IMR-90 (cell line): ENCODE measurements around the gene NT5E. TPM values are rescaled to one million over a fixed set of nuclear protein-coding genes. Genes with fewer than 3 reads are reported as not detected.
"Not testable (repeated sequence)": the region's sequence is repeated elsewhere in the genome, so short reads cannot be mapped to it uniquely, and the experiment has no call there.

Source experiments
- ATAC-seq: fragments of 200-7000 bp; cut with Tn5 transposase; 2 replicates; pipeline ENCODE4 v1.9.1; 2020; ENCODE audit warnings: low read depth, mild to moderate bottlenecking, moderate library complexity
- BruUV-seq: library from RNA; stranded (reverse); fragments of 400-500 nt; replicated peaks from 2 replicates; lab custom pipeline; 2021; lab: Mats Ljungman, UMichigan
- CTCF ChIA-PET: fragments of 300-600 bp; formaldehyde crosslinking; extraction: SDS; loops from one replicate; lab custom pipeline; 2021; ENCODE audit warnings: antibody characterized with exemption; lab: Yijun Ruan, JAX
- POLR2A ChIA-PET: fragments of 300-600 bp; sonication (Branson Sonifier 250); formaldehyde crosslinking; loops from one replicate; lab custom pipeline; 2022; ENCODE audit warnings: antibody characterized with exemption; ENCODE audit not compliant: unreplicated experiment; lab: Charles Lee
- DNase-seq: peaks from one replicate; pipeline ENCODE4 v3.0.0; 2013
- H2AFZ ChIP-seq: replicated peaks from 2 replicates; pipeline ENCODE3; 2013; ENCODE audit warnings: low read length, mild to moderate bottlenecking; ENCODE audit not compliant: poor library complexity
- H2AK5ac ChIP-seq: 2 replicates; pipeline ENCODE4 v1.6.1; 2013; ENCODE audit warnings: low read depth, low read length, inconsistent platforms
- H2AK9ac ChIP-seq: replicated peaks from 2 replicates; pipeline ENCODE3; 2013; ENCODE audit warnings: mild to moderate bottlenecking, low read depth, low read length, moderate library complexity; ENCODE audit not compliant: poor library complexity
- H2BK120ac ChIP-seq: 2 replicates; pipeline ENCODE4 v1.6.1; 2013; ENCODE audit warnings: low read depth, low read length, inconsistent platforms
- H2BK15ac ChIP-seq: 3 replicates; pipeline ENCODE4 v1.6.1; 2013; ENCODE audit warnings: low read depth, low read length, inconsistent platforms
- H2BK20ac ChIP-seq: 2 replicates; pipeline ENCODE4 v1.6.1; 2013; ENCODE audit warnings: low read depth, mild to moderate bottlenecking, inconsistent platforms, low read length, moderate library complexity
- H2BK5ac ChIP-seq: 2 replicates; pipeline ENCODE4 v1.6.1; 2013; ENCODE audit warnings: mild to moderate bottlenecking, low read depth, low read length, inconsistent platforms; ENCODE audit not compliant: poor library complexity, severe bottlenecking
- H3K14ac ChIP-seq: replicated peaks from 2 replicates; pipeline ENCODE4 v1.6.1; 2013; ENCODE audit warnings: low read depth, low read length, inconsistent platforms
- H3K18ac ChIP-seq: 2 replicates; pipeline ENCODE4 v1.6.1; 2013; ENCODE audit warnings: low read depth, low read length, control low read depth
- H3K23ac ChIP-seq: 2 replicates; pipeline ENCODE4 v1.6.1; 2013; ENCODE audit warnings: low read depth, low read length, inconsistent platforms
- H3K27ac ChIP-seq: 2 replicates; pipeline ENCODE4 v1.5.1; 2013; ENCODE audit warnings: mild to moderate bottlenecking, control low read depth, low read length; ENCODE audit not compliant: insufficient read depth
- H3K27me3 ChIP-seq: 2 replicates; pipeline ENCODE4 v1.6.1; 2013; ENCODE audit warnings: low read length; ENCODE audit not compliant: control insufficient read depth, insufficient read depth
- H3K36me3 ChIP-seq: 2 replicates; pipeline ENCODE4 v1.6.1; 2013; ENCODE audit warnings: low read length, mixed read lengths; ENCODE audit not compliant: control insufficient read depth, insufficient read depth
- H3K4ac ChIP-seq: 2 replicates; pipeline ENCODE4 v1.6.1; 2013; ENCODE audit warnings: low read depth, low read length, inconsistent platforms
- H3K4me1 ChIP-seq: 2 replicates; pipeline ENCODE4 v1.6.1; 2013; ENCODE audit warnings: low read length, mixed read lengths; ENCODE audit not compliant: control insufficient read depth, insufficient read depth
- H3K4me2 ChIP-seq: 2 replicates; pipeline ENCODE4 v1.6.1; 2013; ENCODE audit warnings: low read depth, mild to moderate bottlenecking, control low read depth, low read length, moderate library complexity
- H3K4me3 ChIP-seq: 2 replicates; pipeline ENCODE4 v1.5.1; 2013; ENCODE audit warnings: low read depth, mild to moderate bottlenecking, control low read depth, low read length, moderate library complexity; ENCODE audit not compliant: insufficient read depth
- H3K56ac ChIP-seq: 2 replicates; pipeline ENCODE4 v1.6.1; 2013; ENCODE audit warnings: low read length, inconsistent platforms; ENCODE audit not compliant: insufficient read depth; ENCODE audit errors: extremely low read depth
- H3K79me1 ChIP-seq, 2 experiments: 2 replicates each; pipeline ENCODE4 v1.6.1; 2013; ENCODE audit warnings: low read length in 2 of 2, inconsistent platforms in 1 of 2, low read depth in 1 of 2
- H3K9ac ChIP-seq: 2 replicates; pipeline ENCODE4 v1.6.1; 2013; ENCODE audit warnings: low read depth, low read length, control low read depth
- H3K9me1 ChIP-seq: 2 replicates; pipeline ENCODE4 v1.6.1; 2013; ENCODE audit warnings: low read length, inconsistent platforms; ENCODE audit not compliant: insufficient read depth
- H3K9me3 ChIP-seq: 2 replicates; pipeline ENCODE4 v1.6.1; 2013; ENCODE audit warnings: low read length; ENCODE audit not compliant: control insufficient read depth, insufficient read depth
- H4K20me1 ChIP-seq: 2 replicates; pipeline ENCODE4 v1.6.1; 2013; ENCODE audit warnings: low read length, inconsistent platforms; ENCODE audit not compliant: insufficient read depth
- H4K5ac ChIP-seq: 2 replicates; pipeline ENCODE4 v1.6.1; 2013; ENCODE audit warnings: mild to moderate bottlenecking, low read depth, low read length, control low read depth
- H4K8ac ChIP-seq, 2 experiments: 2 replicates each; pipeline ENCODE4 v1.6.1; 2013; ENCODE audit warnings: low read depth in 2 of 2, low read length in 2 of 2, control low read depth in 1 of 2, inconsistent platforms in 1 of 2
- H4K91ac ChIP-seq: 2 replicates; pipeline ENCODE4 v1.6.1; 2013; ENCODE audit warnings: low read depth, low read length, inconsistent platforms; ENCODE audit not compliant: insufficient read depth
- WGBS, 2 experiments: methylation state at CpG; one replicate each; pipeline versions ENCODE4 v1.1.5 to v1.1.7; 2013; ENCODE audit warnings: missing lambda C conversion rate in 2 of 2; ENCODE audit not compliant: insufficient read length in 1 of 2; ENCODE audit errors: extremely low coverage in 2 of 2; 5-methylcytosine and 5-hydroxymethylcytosine counted together
- dilution Hi-C: fragments of 300-500 bp; cut with HindIII; formaldehyde crosslinking; loops from one replicate; pipeline ENCODE4 v1.14.3; 2018; ENCODE audit warnings: low sequenced_read_pairs; ENCODE audit not compliant: unreplicated experiment
- in situ Hi-C: fragments of 300-500 bp; cut with MboI; formaldehyde crosslinking; loops from 3 replicates; pipeline ENCODE4 v1.14.3; 2019; ENCODE audit warnings: low sequenced_read_pairs, inconsistent platforms, mixed read lengths
- intact Hi-C: fragments of 100-400 bp; cut with micrococcal nuclease; formaldehyde crosslinking; loops from 2 replicates; pipeline ENCODE4 v1.10.0; 2022
- polyA plus RNA-seq, 3 experiments: library from polyadenylated mRNA; depleted of rRNA; stranded (reverse); fragments of >200 nt; gene quantifications; 2 replicates each; pipeline ENCODE4 v1.2.3, GENCODE V29; 2012; ENCODE audit warnings: low replicate concordance in 1 of 3
- total RNA-seq: library from RNA; depleted of rRNA; stranded (reverse); fragments of >200 nt; gene quantifications from 2 replicates; pipeline ENCODE4 v1.2.3, GENCODE V29; 2012

The NT5E gene
- total and polyA plus RNA-seq, 2 of the 4 experiments (the other 2 are of a cell fraction), result 153 to 280 TPM

DNA sequence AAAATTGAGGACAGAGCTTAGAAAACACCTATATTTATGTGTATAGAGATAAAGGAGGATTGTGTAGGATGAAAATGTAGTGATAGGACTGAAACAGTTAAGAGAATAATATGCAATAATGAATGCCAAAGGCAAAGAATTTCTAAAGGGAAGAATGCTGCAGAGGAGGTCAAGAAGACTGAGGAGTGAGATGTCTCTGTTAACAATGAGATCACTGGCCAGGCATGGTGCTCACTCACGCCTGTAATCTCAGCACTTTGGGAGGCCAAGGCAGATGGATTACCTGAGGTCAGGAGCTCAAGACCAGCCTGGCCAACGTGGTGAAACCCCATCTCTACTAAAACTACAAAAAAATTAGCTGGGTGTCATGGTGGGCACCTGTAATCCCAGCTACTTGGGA lies 74.4 kb downstream of the NT5E start:
- DNase-seq (peak; percentile 13), ATAC-seq (peak; percentile 59; the same call in 1 of the 2 replicates)
- peaks cover 18% of the 10 kb centered on the region for H3K36me3 ChIP-seq
- CTCF ChIA-PET, H3K79me1 ChIP-seq, H3K9ac ChIP-seq, H2AFZ ChIP-seq, H3K27me3 ChIP-seq, H4K8ac ChIP-seq, H2BK15ac ChIP-seq, H2BK20ac ChIP-seq, H2BK5ac ChIP-seq, dilution Hi-C loops, H3K23ac ChIP-seq, in situ Hi-C loops, H3K14ac ChIP-seq, H4K20me1 ChIP-seq, H3K27ac ChIP-seq, H3K9me1 ChIP-seq, H3K18ac ChIP-seq, H3K9me3 ChIP-seq, H4K91ac ChIP-seq, H3K4me3 ChIP-seq, H2AK5ac ChIP-seq, POLR2A ChIA-PET, intact Hi-C loops, H2BK120ac ChIP-seq, BruUV-seq, H2AK9ac ChIP-seq, H3K4ac ChIP-seq, H3K4me1 ChIP-seq, H4K5ac ChIP-seq, H3K4me2 ChIP-seq, H3K56ac ChIP-seq: not testable (repeated sequence)
- WGBS, 2 experiments, result no CpG with 5 or more reads among the region's 2 CpGs
